Prostate gland (tissue), 2 donors: ENCODE data around the gene SCAMP2. TPM values are rescaled to one million over a fixed set of nuclear protein-coding genes. Genes with fewer than 3 reads are reported as not detected.

Experiments used
- DNase-seq: peaks from one replicate; pipeline ENCODE4 v3.0.0-alpha.2; 2019; ENCODE audit warnings: low spot score
- H3K27ac ChIP-seq, 2 donors: fragments of 200-600 bp; sonication (generic); 2 replicates each; pipeline ENCODE4 v1.5.1; 2017 to 2019
- H3K27me3 ChIP-seq: fragments of 200-600 bp; sonication (generic); replicated peaks from 2 replicates; pipeline ENCODE4 v1.5.1; 2019; ENCODE audit not compliant: insufficient read depth
- H3K36me3 ChIP-seq, 2 donors: fragments of 200-600 bp; sonication (generic); 1 replicate in 1 of 2; 2 replicates in 1 of 2; pipeline versions ENCODE4 v1.5.1 to v1.8.1; 2017 to 2019
- H3K4me1 ChIP-seq: fragments of 200-600 bp; sonication (generic); replicated peaks from 2 replicates; pipeline ENCODE4 v1.5.1; 2019
- H3K4me3 ChIP-seq, 2 donors: fragments of 200-600 bp; sonication (generic); 2 replicates each; pipeline ENCODE4 v1.5.1; 2017 to 2019
- H3K9me3 ChIP-seq: fragments of 200-600 bp; sonication (generic); 2 replicates; pipeline ENCODE4 v1.5.1; 2017
- CTCF ChIP-seq, 4 experiments: fragments of 200-600 bp in 2 of 4; fragments of 450-650 bp in 2 of 4; sonication (generic) in 2 of 4; IDR thresholded peaks; 1 replicate in 3 of 4; 2 replicates in 1 of 4; pipeline ENCODE4 v1.5.1; 2016 to 2019; ENCODE audit warnings: antibody characterized with exemption in 4 of 4, mild to moderate bottlenecking in 2 of 4, moderate library complexity in 2 of 4
- POLR2A ChIP-seq: fragments of 450-650 bp; IDR thresholded peaks from one replicate; pipeline ENCODE4 v1.6.1; 2016; ENCODE audit warnings: antibody characterized with exemption, mild to moderate bottlenecking
- POLR2AphosphoS5 ChIP-seq: sonication (generic); formaldehyde crosslinking; IDR thresholded peaks from one replicate; pipeline ENCODE4 v1.6.1; 2017; ENCODE audit warnings: antibody characterized with exemption
- WGBS: methylation state at CpG from one replicate; pipeline ENCODE4 v1.1.5; 2018; 5-methylcytosine and 5-hydroxymethylcytosine counted together
- intact Hi-C: fragments of 100-400 bp; cut with DNase I; formaldehyde crosslinking; loops from one replicate; pipeline ENCODE4 v1.14.2; 2022
- total RNA-seq, 2 donors: library from RNA; depleted of rRNA; stranded (reverse); fragments of >200 nt; gene quantifications; one replicate each; pipeline ENCODE4 v1.1.0, GENCODE V29; 2016

SCAMP2 gene
- total RNA-seq, 2 donors from 2014 or later, result 101 to 103 TPM

DNA sequence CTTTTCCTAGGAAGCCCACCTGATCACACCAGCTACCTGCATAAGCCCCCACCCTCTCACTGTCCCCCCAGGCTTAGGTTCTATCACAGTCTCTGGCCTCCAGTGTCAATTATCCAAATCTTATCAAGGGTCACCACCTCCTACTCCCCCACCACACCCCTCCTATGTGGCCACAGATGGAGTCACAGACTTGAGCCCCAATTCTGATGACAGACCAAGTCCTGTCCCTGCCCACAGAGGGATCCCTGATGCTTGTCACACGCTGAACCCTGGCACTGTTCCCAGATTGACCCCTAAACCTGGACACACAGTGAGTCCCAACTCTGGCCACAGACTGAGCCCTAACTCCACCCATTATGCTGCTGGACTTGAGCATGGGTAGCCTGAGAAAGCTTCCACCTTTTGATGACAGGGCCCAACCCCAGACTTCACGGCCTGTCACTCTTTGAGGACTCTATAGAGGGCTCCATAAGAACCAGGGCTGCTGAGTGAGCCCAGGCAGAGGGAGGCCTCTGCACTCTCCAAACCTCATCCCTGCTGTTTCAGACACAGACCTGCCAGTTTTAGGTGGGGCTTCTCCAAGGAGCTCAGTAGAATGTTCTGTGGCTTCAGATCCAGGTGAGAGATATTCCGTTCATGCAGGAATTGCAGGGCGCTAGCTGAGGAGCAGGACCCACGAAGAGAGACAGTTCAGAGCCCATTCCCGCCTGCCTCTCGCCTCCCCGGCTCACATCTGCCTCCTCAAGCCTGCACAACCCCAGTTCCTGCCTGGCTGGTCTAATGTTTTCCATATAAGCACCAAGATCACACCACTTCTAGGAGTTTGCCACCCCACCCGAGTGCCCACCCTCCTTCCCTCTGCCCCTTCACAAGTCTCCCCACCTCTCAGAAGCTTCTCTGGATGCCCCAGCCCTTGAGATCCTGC lies 32.1 kb downstream of the SCAMP2 start:
- peaks cover 10% of the 10 kb centered on the region for H3K4me1 ChIP-seq
- H3K9me3 ChIP-seq, result no peaks in the 10 kb centered on the region
- H3K27me3 ChIP-seq, result no peaks in the 10 kb centered on the region
- no peak overlapping the region for H3K4me3 ChIP-seq
- WGBS, result 86% methylated on average over 9 of the region's 9 CpGs
- intact Hi-C loops, result loop anchor here (5.0 kb wide), 2 partner anchors 59 to 66 kb away; partner anchors contain the start of genes CSK and FAM219B
- no peak for DNase-seq
- H3K27ac ChIP-seq, result no peak overlapping the region
- no peak for TF ChIP-seq POLR2A
- no peaks in the 10 kb centered on the region for H3K36me3 ChIP-seq

DNA sequence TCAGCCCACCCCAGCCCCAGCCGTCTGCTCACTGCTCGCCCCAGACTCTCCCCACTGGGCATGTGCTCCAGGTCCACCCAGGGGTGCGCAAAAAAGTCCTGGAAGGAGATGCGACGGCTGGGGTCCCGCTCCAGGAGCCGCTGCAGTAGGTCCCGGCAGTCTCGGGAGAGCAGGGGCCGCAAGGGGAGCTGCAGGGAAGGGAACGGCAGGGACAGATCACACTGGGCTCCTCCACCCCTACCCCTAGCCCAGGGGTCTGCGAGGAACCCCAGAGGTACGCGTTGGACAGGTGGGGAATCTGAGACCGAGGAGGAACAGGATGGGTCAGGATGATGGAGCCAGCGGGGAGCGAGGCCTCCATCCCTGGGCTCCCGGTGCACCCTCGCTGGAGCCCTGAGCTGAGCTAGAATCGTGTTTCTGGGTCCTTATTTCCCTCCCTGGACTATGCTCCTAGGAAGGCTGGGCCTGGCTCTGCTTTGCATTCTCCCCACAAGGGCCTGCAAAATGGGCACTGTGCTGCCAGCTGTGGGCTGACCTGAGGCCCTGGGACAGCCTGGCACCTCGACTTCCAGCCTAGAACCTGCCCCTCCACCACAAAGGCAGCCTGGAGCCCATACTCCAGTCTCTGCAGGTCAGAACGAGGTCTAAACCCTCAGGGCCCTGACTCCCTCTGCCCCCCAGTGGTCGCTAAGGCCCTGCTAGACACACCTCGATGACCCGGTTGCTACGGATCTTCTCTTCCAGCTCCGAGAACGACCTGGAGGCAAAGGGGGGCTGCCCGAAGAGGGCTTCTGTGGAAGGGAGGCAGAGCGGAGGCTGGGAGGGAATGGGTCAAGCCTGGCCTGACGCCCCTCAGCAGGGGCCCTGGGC lies 33.4 kb downstream of the SCAMP2 start:
- Histone ChIP-seq H3K36me3 (no peaks in the 10 kb centered on the region), H3K27ac (no peak overlapping the region), H3K4me1 (peaks cover 10% of the 10 kb centered on the region), H3K4me3 (no peak overlapping the region), H3K9me3 (no peaks in the 10 kb centered on the region), H3K27me3 (no peaks in the 10 kb centered on the region)
- no peak for DNase-seq
- 88% methylated on average over 31 of the region's 31 CpGs for WGBS
- TF ChIP-seq CTCF (IDR thresholded peaks at IDR 0.05) (no peak), POLR2AphosphoS5 (no peak), POLR2A (no peak)
- intact Hi-C loops, result loop anchor here (5.0 kb wide), 2 partner anchors 57 to 68 kb away; partner anchors contain the start of genes CSK and FAM219B

- no peak for DNase-seq
- intact Hi-C loops, result no loop called here
- Histone ChIP-seq H3K4me3 (no peak overlapping the region), H3K9me3 (no peaks in the 10 kb centered on the region), H3K4me1 (peaks cover 10% of the 10 kb centered on the region), H3K27ac (no peak overlapping the region), H3K27me3 (no peaks in the 10 kb centered on the region), H3K36me3 (no peaks in the 10 kb centered on the region)
- TF ChIP-seq POLR2AphosphoS5 (no peak), POLR2A (no peak), CTCF (IDR thresholded peaks at IDR 0.05) (no peak)
- 86% methylated on average over 11 of the region's 11 CpGs for WGBS
Measured at GRCh38 chr15:74838746-74839525, 34.2 kb downstream of the SCAMP2 start.

- WGBS, result 90% methylated on average over 8 of the region's 10 CpGs
- no peak overlapping the region for H3K27ac ChIP-seq
- H3K9me3 ChIP-seq, result no peaks in the 10 kb centered on the region
- no peak overlapping the region for H3K4me3 ChIP-seq
- DNase-seq, result no peak
- H3K27me3 ChIP-seq, result no peaks in the 10 kb centered on the region
- TF ChIP-seq POLR2A (no peak), POLR2AphosphoS5 (no peak), CTCF (IDR thresholded peaks at IDR 0.05) (no peak)
- H3K4me1 ChIP-seq, result peaks cover 7% of the 10 kb centered on the region
- H3K36me3 ChIP-seq, result no peaks in the 10 kb centered on the region
- intact Hi-C loops, result no loop called here
Measured at GRCh38 chr15:74838137-74838516, 35.0 kb downstream of the SCAMP2 start.
